SK-N-SH treated with all-trans-retinoic acid at 6 μM for 48 hours (cell line): Measurements from ENCODE around the gene MYO1F.

Source experiments
- ATAC-seq: fragments of 200-7000 bp; cut with Tn5 transposase; 3 replicates; pipeline ENCODE4 v1.9.1; 2020; ENCODE audit warnings: mild to moderate bottlenecking, moderate library complexity
- ARNTL ChIP-seq: fragments of 450-650 bp; formaldehyde crosslinking; IDR thresholded peaks from 2 replicates; pipeline ENCODE4 v1.5.0; 2020; ENCODE audit warnings: low read depth, mild to moderate bottlenecking, moderate library complexity, borderline replicate concordance
- BACH2 ChIP-seq: fragments of 250-450 bp; sonication (Bioruptor Pico); IDR thresholded peaks from 2 replicates; pipeline ENCODE4 v1.9.0; 2021; ENCODE audit warnings: mild to moderate bottlenecking, borderline replicate concordance
- CSDC2 ChIP-seq: fragments of 250-450 bp; sonication (Bioruptor Pico); IDR thresholded peaks from 2 replicates; pipeline ENCODE4 v1.5.0; 2020; ENCODE audit warnings: mild to moderate bottlenecking, moderate library complexity
- ESRRG ChIP-seq: fragments of 250-450 bp; sonication (Bioruptor Pico); IDR thresholded peaks from 2 replicates; pipeline ENCODE4 v1.6.1; 2021; ENCODE audit warnings: mild to moderate bottlenecking
- GLIS3 ChIP-seq: fragments of 250-450 bp; sonication (Bioruptor Pico); IDR thresholded peaks from 2 replicates; pipeline ENCODE4 v1.5.0; 2020; ENCODE audit warnings: mild to moderate bottlenecking, moderate library complexity
- ISL1 ChIP-seq: fragments of 250-450 bp; sonication (Bioruptor Pico); IDR thresholded peaks from 2 replicates; pipeline ENCODE4 v2.1.2; 2022; ENCODE audit warnings: mild to moderate bottlenecking, moderate library complexity
- OSR1 ChIP-seq: fragments of 250-450 bp; sonication (Bioruptor Pico); IDR thresholded peaks from 2 replicates; pipeline ENCODE4 v1.8.0; 2022; ENCODE audit warnings: moderate library complexity, mild to moderate bottlenecking, inconsistent platforms
- PPARA ChIP-seq: fragments of 250-450 bp; sonication (Bioruptor Pico); IDR thresholded peaks from 2 replicates; pipeline ENCODE4 v1.5.0; 2020; ENCODE audit warnings: mild to moderate bottlenecking, borderline replicate concordance
- SNAI2 ChIP-seq: fragments of 250-450 bp; sonication (Bioruptor Pico); IDR thresholded peaks from 2 replicates; pipeline ENCODE4 v1.5.0; 2020; ENCODE audit warnings: mild to moderate bottlenecking, moderate library complexity
- TCF4 ChIP-seq: fragments of 250-450 bp; sonication (Bioruptor Pico); IDR thresholded peaks from 2 replicates; pipeline ENCODE4 v1.8.0; 2021; ENCODE audit warnings: mild to moderate bottlenecking, moderate library complexity, borderline replicate concordance
- TOX ChIP-seq: fragments of 250-450 bp; sonication (Bioruptor Pico); IDR thresholded peaks from 2 replicates; pipeline ENCODE4 v1.8.0; 2021; ENCODE audit warnings: mild to moderate bottlenecking, moderate library complexity, borderline replicate concordance
- ZC3H10 ChIP-seq: fragments of 250-450 bp; sonication (Bioruptor Pico); IDR thresholded peaks from 2 replicates; pipeline ENCODE4 v1.5.1; 2021; ENCODE audit warnings: mild to moderate bottlenecking, moderate library complexity
- ZFP3 ChIP-seq: fragments of 250-450 bp; sonication (Bioruptor Pico); IDR thresholded peaks from 2 replicates; pipeline ENCODE4 v1.5.0; 2020; ENCODE audit warnings: mild to moderate bottlenecking, moderate library complexity
- ZFP30 ChIP-seq: fragments of 450-650 bp; formaldehyde crosslinking; IDR thresholded peaks from 2 replicates; pipeline ENCODE4 v1.5.0; 2022; ENCODE audit warnings: mild to moderate bottlenecking, moderate library complexity
- ZNF565 ChIP-seq: fragments of 450-650 bp; formaldehyde crosslinking; conservative IDR thresholded peaks from 2 replicates; pipeline ENCODE4 v1.5.0; 2020; ENCODE audit warnings: low read depth, mild to moderate bottlenecking, moderate library complexity
- ZNF8 ChIP-seq: fragments of 450-650 bp; formaldehyde crosslinking; IDR thresholded peaks from 2 replicates; pipeline ENCODE4 v1.5.0; 2020; ENCODE audit warnings: mild to moderate bottlenecking, moderate library complexity
- TF ChIP-seq, protein P1 (sequence below): fragments of 250-450 bp; sonication (Bioruptor Pico); IDR thresholded peaks from 2 replicates; pipeline ENCODE4 v1.5.0; 2020; ENCODE audit warnings: mild to moderate bottlenecking, moderate library complexity
- TF ChIP-seq, protein P2 (sequence below): fragments of 250-450 bp; sonication (Bioruptor Pico); IDR thresholded peaks from 2 replicates; pipeline ENCODE4 v1.8.0; 2021; ENCODE audit warnings: low read depth, mild to moderate bottlenecking, moderate library complexity, borderline replicate concordance
- TF ChIP-seq, protein P3 (sequence below): fragments of 250-450 bp; sonication (Bioruptor Pico); IDR thresholded peaks from 2 replicates; pipeline ENCODE4 v1.5.1; 2020; ENCODE audit warnings: low read depth, mild to moderate bottlenecking, moderate library complexity
- TF ChIP-seq, protein P4 (sequence below): fragments of 250-450 bp; sonication (Bioruptor Pico); IDR thresholded peaks from 2 replicates; pipeline ENCODE4 v1.8.0; 2020; ENCODE audit warnings: mild to moderate bottlenecking, moderate library complexity, borderline replicate concordance
- TF ChIP-seq, protein P5 (sequence below): fragments of 250-450 bp; sonication (Bioruptor Pico); IDR thresholded peaks from 2 replicates; pipeline ENCODE4 v1.5.1; 2021; ENCODE audit warnings: mild to moderate bottlenecking, moderate library complexity

Gene MYO1F

DNA sequence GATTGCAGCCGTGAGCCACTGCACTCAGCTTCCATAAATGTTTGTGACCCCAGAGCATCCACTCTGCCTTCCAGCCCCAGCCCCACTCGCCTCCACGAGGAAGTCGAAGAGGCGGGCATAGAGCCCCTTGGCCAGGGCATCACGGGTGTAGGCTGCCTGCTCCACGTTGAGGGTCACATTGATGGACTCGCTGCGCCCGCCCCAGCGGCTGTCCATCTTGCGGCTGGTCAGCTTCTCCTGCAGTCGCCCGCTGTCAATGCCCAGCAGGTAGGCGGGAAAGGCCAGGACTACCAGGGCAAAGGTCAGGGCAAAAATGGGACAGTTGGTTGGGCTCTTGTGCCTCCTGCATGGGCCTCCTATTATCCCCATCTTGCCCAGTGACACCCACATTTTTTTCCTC is 27.2 kb downstream of the MYO1F start:
- no peak for ATAC-seq

DNA sequence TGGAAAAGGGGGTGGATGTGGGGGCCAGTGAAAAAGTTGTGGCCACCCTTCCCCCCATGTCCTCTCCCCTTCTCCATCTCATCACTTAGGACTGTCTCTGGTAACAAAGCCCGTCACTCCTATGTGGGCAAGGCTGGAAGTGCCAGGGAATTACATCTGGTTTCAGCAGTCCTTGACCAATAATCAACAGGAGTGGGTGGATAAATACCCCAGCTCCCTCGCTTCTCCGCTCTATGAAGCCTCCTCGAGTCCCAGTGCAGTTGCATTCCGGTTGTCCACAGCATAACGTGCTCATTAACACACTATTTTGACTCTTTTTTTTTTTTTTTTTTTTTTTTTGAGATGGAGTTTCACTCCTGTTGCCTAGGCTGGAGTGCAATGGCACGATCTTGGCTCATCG is 31.5 kb downstream of the MYO1F start:
- ATAC-seq: no peak
- TF ChIP-seq SNAI2 (CRISPR knock-in tag): no peak
- TF ChIP-seq OSR1 (CRISPR knock-in tag): no peak
- no peak for TF ChIP-seq GLIS3
- no peak for TF ChIP-seq TOX (CRISPR knock-in tag)
- TF ChIP-seq, protein P1, sequence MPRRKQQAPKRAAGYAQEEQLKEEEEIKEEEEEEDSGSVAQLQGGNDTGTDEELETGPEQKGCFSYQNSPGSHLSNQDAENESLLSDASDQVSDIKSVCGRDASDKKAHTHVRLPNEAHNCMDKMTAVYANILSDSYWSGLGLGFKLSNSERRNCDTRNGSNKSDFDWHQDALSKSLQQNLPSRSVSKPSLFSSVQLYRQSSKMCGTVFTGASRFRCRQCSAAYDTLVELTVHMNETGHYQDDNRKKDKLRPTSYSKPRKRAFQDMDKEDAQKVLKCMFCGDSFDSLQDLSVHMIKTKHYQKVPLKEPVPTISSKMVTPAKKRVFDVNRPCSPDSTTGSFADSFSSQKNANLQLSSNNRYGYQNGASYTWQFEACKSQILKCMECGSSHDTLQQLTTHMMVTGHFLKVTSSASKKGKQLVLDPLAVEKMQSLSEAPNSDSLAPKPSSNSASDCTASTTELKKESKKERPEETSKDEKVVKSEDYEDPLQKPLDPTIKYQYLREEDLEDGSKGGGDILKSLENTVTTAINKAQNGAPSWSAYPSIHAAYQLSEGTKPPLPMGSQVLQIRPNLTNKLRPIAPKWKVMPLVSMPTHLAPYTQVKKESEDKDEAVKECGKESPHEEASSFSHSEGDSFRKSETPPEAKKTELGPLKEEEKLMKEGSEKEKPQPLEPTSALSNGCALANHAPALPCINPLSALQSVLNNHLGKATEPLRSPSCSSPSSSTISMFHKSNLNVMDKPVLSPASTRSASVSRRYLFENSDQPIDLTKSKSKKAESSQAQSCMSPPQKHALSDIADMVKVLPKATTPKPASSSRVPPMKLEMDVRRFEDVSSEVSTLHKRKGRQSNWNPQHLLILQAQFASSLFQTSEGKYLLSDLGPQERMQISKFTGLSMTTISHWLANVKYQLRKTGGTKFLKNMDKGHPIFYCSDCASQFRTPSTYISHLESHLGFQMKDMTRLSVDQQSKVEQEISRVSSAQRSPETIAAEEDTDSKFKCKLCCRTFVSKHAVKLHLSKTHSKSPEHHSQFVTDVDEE (CRISPR knock-in tag): no peak
- TF ChIP-seq ZFP30 (CRISPR knock-in tag): no peak
- TF ChIP-seq CSDC2 (CRISPR knock-in tag): no peak
- TF ChIP-seq ESRRG (CRISPR knock-in tag): no peak
- TF ChIP-seq, protein P2, sequence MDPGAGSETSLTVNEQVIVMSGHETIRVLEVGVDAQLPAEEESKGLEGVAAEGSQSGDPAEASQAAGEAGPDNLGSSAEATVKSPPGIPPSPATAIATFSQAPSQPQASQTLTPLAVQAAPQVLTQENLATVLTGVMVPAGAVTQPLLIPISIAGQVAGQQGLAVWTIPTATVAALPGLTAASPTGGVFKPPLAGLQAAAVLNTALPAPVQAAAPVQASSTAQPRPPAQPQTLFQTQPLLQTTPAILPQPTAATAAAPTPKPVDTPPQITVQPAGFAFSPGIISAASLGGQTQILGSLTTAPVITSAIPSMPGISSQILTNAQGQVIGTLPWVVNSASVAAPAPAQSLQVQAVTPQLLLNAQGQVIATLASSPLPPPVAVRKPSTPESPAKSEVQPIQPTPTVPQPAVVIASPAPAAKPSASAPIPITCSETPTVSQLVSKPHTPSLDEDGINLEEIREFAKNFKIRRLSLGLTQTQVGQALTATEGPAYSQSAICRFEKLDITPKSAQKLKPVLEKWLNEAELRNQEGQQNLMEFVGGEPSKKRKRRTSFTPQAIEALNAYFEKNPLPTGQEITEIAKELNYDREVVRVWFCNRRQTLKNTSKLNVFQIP (CRISPR knock-in tag): no peak
- TF ChIP-seq, protein P3, sequence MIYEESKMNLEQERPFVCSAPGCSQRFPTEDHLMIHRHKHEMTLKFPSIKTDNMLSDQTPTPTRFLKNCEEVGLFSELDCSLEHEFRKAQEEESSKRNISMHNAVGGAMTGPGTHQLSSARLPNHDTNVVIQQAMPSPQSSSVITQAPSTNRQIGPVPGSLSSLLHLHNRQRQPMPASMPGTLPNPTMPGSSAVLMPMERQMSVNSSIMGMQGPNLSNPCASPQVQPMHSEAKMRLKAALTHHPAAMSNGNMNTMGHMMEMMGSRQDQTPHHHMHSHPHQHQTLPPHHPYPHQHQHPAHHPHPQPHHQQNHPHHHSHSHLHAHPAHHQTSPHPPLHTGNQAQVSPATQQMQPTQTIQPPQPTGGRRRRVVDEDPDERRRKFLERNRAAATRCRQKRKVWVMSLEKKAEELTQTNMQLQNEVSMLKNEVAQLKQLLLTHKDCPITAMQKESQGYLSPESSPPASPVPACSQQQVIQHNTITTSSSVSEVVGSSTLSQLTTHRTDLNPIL (CRISPR knock-in tag): no peak
- TF ChIP-seq PPARA (CRISPR knock-in tag): no peak
- TF ChIP-seq ARNTL (CRISPR knock-in tag): no peak

More for the DNA sequence above, 27.2 kb downstream of the MYO1F start:
- TF ChIP-seq ZFP3 (CRISPR knock-in tag) (no peak), ESRRG (CRISPR knock-in tag) (no peak), ZNF565 (CRISPR knock-in tag) (no peak), ZC3H10 (CRISPR knock-in tag) (no peak), CSDC2 (CRISPR knock-in tag) (no peak), BACH2 (CRISPR knock-in tag) (no peak), ARNTL (CRISPR knock-in tag) (no peak), ISL1 (no peak), PPARA (CRISPR knock-in tag) (no peak), ZFP30 (CRISPR knock-in tag) (no peak), TCF4 (no peak), SNAI2 (CRISPR knock-in tag) (no peak), TOX (CRISPR knock-in tag) (no peak), OSR1 (CRISPR knock-in tag) (no peak), ZNF8 (no peak)
- TF ChIP-seq, protein P4, sequence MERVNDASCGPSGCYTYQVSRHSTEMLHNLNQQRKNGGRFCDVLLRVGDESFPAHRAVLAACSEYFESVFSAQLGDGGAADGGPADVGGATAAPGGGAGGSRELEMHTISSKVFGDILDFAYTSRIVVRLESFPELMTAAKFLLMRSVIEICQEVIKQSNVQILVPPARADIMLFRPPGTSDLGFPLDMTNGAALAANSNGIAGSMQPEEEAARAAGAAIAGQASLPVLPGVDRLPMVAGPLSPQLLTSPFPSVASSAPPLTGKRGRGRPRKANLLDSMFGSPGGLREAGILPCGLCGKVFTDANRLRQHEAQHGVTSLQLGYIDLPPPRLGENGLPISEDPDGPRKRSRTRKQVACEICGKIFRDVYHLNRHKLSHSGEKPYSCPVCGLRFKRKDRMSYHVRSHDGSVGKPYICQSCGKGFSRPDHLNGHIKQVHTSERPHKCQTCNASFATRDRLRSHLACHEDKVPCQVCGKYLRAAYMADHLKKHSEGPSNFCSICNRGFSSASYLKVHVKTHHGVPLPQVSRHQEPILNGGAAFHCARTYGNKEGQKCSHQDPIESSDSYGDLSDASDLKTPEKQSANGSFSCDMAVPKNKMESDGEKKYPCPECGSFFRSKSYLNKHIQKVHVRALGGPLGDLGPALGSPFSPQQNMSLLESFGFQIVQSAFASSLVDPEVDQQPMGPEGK (CRISPR knock-in tag): no peak
- TF ChIP-seq, protein P1 (CRISPR knock-in tag): no peak
- TF ChIP-seq, protein P2 (CRISPR knock-in tag): no peak
- TF ChIP-seq, protein P3 (CRISPR knock-in tag): no peak
- TF ChIP-seq, protein P5, sequence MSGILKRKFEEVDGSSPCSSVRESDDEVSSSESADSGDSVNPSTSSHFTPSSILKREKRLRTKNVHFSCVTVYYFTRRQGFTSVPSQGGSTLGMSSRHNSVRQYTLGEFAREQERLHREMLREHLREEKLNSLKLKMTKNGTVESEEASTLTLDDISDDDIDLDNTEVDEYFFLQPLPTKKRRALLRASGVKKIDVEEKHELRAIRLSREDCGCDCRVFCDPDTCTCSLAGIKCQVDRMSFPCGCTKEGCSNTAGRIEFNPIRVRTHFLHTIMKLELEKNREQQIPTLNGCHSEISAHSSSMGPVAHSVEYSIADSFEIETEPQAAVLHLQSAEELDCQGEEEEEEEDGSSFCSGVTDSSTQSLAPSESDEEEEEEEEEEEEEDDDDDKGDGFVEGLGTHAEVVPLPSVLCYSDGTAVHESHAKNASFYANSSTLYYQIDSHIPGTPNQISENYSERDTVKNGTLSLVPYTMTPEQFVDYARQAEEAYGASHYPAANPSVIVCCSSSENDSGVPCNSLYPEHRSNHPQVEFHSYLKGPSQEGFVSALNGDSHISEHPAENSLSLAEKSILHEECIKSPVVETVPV (CRISPR knock-in tag): no peak
